Measurements from ENCODE around the gene ZNF500.
"Not testable (repeated sequence)": the region's sequence is repeated elsewhere in the genome, so short reads cannot be mapped to it uniquely, and the experiment has no call there.

Gene ZNF500

GRCh38 chr16:4795828-4796572, 29.0 kb upstream of the ZNF500 start:
- DNase-seq: no peak

- DNase-seq: no peak
Observed at GRCh38 chr16:4795181-4795827, 28.3 kb upstream of the ZNF500 start, which contains the start of gene SMIM22. Gene SMIM22, plus strand, starts transcription at chr16:4795369. Its CDS starts 366 bp downstream, at chr16:4795735.

GRCh38 chr16:4792951-4793513, 26.1 kb upstream of the ZNF500 start:
- no peak for DNase-seq

- no peak for DNase-seq
Observed at GRCh38 chr16:4790871-4791270, 23.9 kb upstream of the ZNF500 start.

GRCh38 chr16:4790261-4790660, 23.3 kb upstream of the ZNF500 start:
- DNase-seq: no peak

- no peak for DNase-seq
Observed at GRCh38 chr16:4788910-4789309, 21.9 kb upstream of the ZNF500 start.

- DNase-seq: no peak
Observed at GRCh38 chr16:4788489-4788889, 21.5 kb upstream of the ZNF500 start.

- DNase-seq: no peak
Observed at GRCh38 chr16:4787627-4788482, 20.9 kb upstream of the ZNF500 start, which contains the start of gene SEPTIN12. Gene SEPTIN12, minus strand, starts transcription at chr16:4788345. Its CDS starts 700 bp downstream, at chr16:4787645.

GRCh38 chr16:4787068-4787467, 20.1 kb upstream of the ZNF500 start:
- no peak for DNase-seq

GRCh38 chr16:4785758-4786433, 18.9 kb upstream of the ZNF500 start:
- no peak for DNase-seq

GRCh38 chr16:4784444-4784987, 17.6 kb upstream of the ZNF500 start:
- not testable (repeated sequence) for DNase-seq

GRCh38 chr16:4783951-4784336, 17.0 kb upstream of the ZNF500 start:
- DNase-seq: no peak

- no peak for DNase-seq
Observed at GRCh38 chr16:4783251-4783950, 16.4 kb upstream of the ZNF500 start.

- DNase-seq: no peak
Observed at GRCh38 chr16:4780235-4780634, 13.3 kb upstream of the ZNF500 start.

- DNase-seq: no peak
Observed at GRCh38 chr16:4778050-4778392, 11.1 kb upstream of the ZNF500 start.

- DNase-seq: no peak
Observed at GRCh38 chr16:4777339-4778049, 10.5 kb upstream of the ZNF500 start.

- DNase-seq: no peak
Observed at GRCh38 chr16:4776141-4776705, 9.3 kb upstream of the ZNF500 start.

- DNase-seq: no peak
Observed at GRCh38 chr16:4775005-4775404, 8.0 kb upstream of the ZNF500 start.

GRCh38 chr16:4772351-4772750, 5.4 kb upstream of the ZNF500 start:
- no peak for DNase-seq

GRCh38 chr16:4771646-4772045, 4.7 kb upstream of the ZNF500 start:
- DNase-seq: no peak

GRCh38 chr16:4769306-4769638, 2.3 kb upstream of the ZNF500 start:
- DNase-seq: no peak

All from stimulated activated CD4-positive, alpha-beta T cell treated with anti-CD3 and anti-CD28 coated beads, Interleukin-4, amount 100 ng/mL, for 1 hour (primary cell).